Stimulated activated CD8-positive, alpha-beta memory T cell treated with anti-CD3 and anti-CD28 coated beads, Interleukin-4, amount 100 ng/mL, for 4 hours (primary cell): ENCODE results near the gene CLEC9A.

Source experiments
- DNase-seq, 2 donors: peaks; one replicate each; pipeline ENCODE4 v3.0.0-alpha.2; 2020; ENCODE audit warnings: low read depth in 2 of 2, low spot score in 1 of 2

The CLEC9A gene

GRCh38 chr12:10110256-10110844, 79.9 kb downstream of the CLEC9A start:
- DNase-seq = no peak

DNA sequence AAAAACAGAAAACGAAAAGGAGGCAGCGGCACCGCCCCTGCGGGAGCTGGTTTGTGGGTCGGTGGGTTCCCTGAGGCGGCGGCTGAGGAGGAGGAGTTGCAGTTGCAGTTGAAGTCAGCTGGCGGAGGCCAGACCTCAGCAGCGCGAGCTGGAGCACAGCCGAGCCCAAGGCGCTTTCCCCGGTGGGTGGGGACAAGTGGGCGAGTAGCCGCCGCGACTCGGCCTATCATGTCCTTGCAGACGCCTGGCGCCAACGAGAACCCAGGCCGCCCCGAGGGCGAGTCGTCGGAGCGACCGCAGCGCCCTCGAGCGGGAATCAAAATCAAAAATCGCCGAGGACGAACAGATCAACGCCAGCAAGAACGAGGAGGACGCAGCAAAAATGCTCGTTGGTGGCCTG, 81.0 kb downstream of the CLEC9A start:
- no peak for DNase-seq

DNA sequence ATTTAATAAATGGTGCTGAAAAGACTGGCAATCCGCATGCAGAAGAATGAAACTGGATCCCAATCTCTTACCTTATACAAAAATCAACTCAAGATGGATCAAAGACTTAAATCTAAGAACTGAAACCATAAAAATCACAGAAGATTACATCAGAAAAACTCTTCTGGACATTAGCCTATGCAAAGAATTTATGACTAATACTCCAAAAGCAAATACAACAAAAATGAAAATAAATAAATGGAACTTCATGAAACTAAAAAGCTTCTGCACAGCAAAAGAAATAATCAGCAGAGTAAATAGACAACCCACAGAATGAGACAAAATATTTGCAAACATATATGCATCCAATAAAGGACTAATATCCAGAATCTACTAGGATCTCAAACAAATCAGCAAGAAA, 82.6 kb downstream of the CLEC9A start:
- DNase-seq = no peak

DNA sequence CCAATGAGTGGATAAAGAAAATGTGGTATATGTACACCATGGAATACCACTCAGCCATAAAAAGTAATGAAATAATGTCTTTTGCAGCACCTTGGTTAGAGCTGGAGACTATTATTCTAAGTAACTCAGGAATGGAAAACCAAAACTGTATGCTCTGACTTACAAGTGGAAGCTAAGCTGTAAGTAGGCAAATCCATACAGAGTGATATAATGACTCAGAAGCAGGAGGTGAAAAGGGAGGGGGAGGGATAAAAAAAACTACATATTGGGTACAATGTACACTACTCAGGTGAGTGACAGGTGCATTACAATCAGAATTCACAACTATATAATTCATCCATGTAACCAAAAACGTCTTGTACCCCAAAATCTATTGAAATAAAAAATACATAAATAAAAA, 83.4 kb downstream of the CLEC9A start:
- no peak for DNase-seq

DNA sequence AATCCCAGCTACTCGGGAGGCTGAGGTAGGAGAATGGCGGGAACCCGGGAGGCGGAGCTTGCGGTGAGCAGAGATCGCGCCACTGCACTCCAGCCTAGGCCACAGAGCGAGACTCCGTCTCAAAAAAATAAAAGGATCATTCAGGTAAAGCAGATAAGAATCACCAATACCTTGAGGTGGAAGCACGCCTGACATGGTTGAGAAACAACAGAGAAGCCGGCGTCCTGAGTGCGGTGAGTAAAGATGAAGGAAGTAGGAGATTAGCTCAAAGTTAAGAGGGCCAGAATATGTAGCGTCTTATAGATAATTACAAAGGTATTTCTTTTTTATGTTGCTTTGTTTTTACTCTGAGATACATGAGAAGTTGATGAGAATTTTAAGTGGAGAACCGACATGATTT, 84.8 kb downstream of the CLEC9A start:
- no peak for DNase-seq
